Measurements from ENCODE around the gene FAM13B.

The FAM13B gene

DNA sequence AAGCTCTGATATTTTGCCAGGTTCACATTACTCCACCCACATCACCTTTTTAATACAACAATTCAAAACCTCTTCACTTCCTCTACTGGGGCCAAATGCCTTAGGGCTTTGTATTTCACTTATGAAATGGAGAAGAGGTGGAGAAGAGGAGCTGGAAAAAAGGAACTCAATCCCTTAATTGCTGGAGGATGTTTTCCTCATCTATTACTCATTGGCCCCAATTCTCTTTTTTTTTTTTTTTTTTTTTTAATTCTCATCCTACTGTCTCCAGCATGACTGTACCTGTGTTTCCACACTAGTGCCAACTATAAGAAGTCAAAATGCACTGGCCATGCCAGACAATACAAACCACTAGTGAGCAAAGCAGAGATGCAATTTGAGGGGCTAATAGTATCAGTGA lies 20.9 kb downstream of the FAM13B start:
- peaks cover 93% of the 10 kb centered on the region for H3K36me3 ChIP-seq (ENCODE audit: insufficient read depth, low read length)
- H3K9me2 ChIP-seq (replicated peaks; ENCODE audit: low read depth, low read length), result no peaks in the 10 kb centered on the region
- peaks cover 48% of the 10 kb centered on the region for H3K79me2 ChIP-seq (ENCODE audit: insufficient read depth, low read length)
- no peaks in the 10 kb centered on the region for H3K27me3 ChIP-seq (ENCODE audit: insufficient read depth, low read length, poor library complexity, severe bottlenecking)
- peaks cover 45% of the 10 kb centered on the region for H4K20me1 ChIP-seq (ENCODE audit: insufficient read depth, low read length, poor library complexity, severe bottlenecking)
- H3K9me3 ChIP-seq (ENCODE audit: insufficient read depth, low read depth, low read length), result no peaks in the 10 kb centered on the region
- no peak overlapping the region for H2AFZ ChIP-seq (ENCODE audit: low read length)
- no peak overlapping the region for H3K4me3 ChIP-seq (ENCODE audit: low read length, poor library complexity, severe bottlenecking)
- TF ChIP-seq EZH2phosphoT487 (IDR thresholded peaks at IDR 0.05; ENCODE audit: borderline replicate concordance) (no peak), CTCF (conservative IDR thresholded peaks at IDR 0.05; ENCODE audit: low read length) (no peak)
- no peaks in the 10 kb centered on the region for H3F3A ChIP-seq (ENCODE audit: low read depth)
- H3K4me2 ChIP-seq (ENCODE audit: low read depth, low read length, poor library complexity, severe bottlenecking), result no peak overlapping the region
- H3K4me1 ChIP-seq (ENCODE audit: insufficient read depth, low read length, poor library complexity, severe bottlenecking), result no peaks in the 10 kb centered on the region
- H3K9ac ChIP-seq (ENCODE audit: low read depth, low read length, poor library complexity, severe bottlenecking), result no peak overlapping the region

DNA sequence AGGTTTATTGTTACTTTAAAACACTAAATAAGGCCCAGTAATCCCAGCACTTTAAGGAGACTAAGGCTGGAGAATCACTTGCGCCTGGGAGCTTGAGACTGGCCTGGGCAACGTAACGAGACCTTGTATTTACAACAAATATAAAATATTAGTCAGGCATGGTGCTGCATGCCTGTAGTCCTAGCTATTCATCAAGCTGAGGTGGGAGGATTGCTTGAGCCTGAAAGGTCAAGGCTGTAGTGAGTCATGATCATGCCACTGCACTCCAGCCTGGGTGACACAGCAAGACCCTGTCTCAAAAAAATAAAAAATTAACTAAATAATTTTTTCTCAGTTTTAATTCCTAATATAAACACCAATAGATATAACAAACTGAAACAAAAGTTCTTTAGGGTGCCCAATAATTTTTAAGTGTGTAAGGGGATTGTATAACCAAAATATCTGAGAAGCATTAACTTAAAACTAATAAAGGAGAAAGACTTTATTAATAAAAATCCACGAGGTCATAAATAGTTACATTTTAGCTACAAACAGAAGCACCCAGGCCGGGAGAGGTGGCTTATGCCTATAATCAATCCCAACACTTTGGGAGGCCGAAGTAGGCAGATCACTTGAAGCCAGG lies 32.7 kb downstream of the FAM13B start:
- TF ChIP-seq CTCF (conservative IDR thresholded peaks at IDR 0.05; ENCODE audit: low read length) (no peak), EZH2phosphoT487 (IDR thresholded peaks at IDR 0.05; ENCODE audit: borderline replicate concordance) (no peak)
- Histone ChIP-seq H3F3A (ENCODE audit: low read depth) (no peaks in the 10 kb centered on the region), H4K20me1 (ENCODE audit: insufficient read depth, low read length, poor library complexity, severe bottlenecking) (peaks cover 25% of the 10 kb centered on the region), H3K4me1 (ENCODE audit: insufficient read depth, low read length, poor library complexity, severe bottlenecking) (peaks cover 20% of the 10 kb centered on the region), H2AFZ (ENCODE audit: low read length) (no peak overlapping the region), H3K9me2 (replicated peaks; ENCODE audit: low read depth, low read length) (no peaks in the 10 kb centered on the region), H3K9ac (ENCODE audit: low read depth, low read length, poor library complexity, severe bottlenecking) (no peak overlapping the region), H3K36me3 (ENCODE audit: insufficient read depth, low read length) (peaks cover 63% of the 10 kb centered on the region), H3K9me3 (ENCODE audit: insufficient read depth, low read depth, low read length) (peaks cover 7% of the 10 kb centered on the region; the same call in 1 of the 2 replicates), H3K79me2 (ENCODE audit: insufficient read depth, low read length) (peaks cover 60% of the 10 kb centered on the region), H3K27me3 (ENCODE audit: insufficient read depth, low read length, poor library complexity, severe bottlenecking) (no peaks in the 10 kb centered on the region), H3K4me2 (ENCODE audit: low read depth, low read length, poor library complexity, severe bottlenecking) (no peak overlapping the region), H3K4me3 (ENCODE audit: low read length, poor library complexity, severe bottlenecking) (no peak overlapping the region)

DNA sequence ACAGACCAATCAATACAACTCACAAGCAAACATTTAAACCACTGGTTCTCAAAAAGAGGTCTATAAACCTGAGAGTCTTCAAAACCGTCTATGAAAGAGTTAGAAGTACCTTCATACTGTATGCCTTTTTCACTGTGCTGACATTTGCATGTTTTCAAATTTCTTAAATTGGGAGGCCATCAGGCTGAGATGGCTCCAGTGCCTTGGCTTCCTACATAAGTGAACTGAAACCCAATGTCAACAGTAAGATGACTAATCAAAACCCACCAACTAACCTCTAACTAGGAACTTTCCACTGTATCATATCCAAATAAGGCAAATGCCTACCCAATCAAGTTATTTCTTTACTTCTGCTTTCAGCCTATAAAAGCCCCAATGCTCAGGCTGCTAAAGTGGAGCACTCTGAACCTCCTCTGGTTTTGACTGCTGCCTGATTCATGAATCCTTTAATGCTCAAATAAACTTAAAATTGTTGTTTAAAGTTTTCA lies 35.1 kb downstream of the FAM13B start:
- H3K4me1 ChIP-seq (ENCODE audit: insufficient read depth, low read length, poor library complexity, severe bottlenecking), result peaks cover 24% of the 10 kb centered on the region
- H3F3A ChIP-seq (ENCODE audit: low read depth), result no peaks in the 10 kb centered on the region
- H3K9me3 ChIP-seq (ENCODE audit: insufficient read depth, low read depth, low read length), result peaks cover 7% of the 10 kb centered on the region; the same call in 1 of the 2 replicates
- peaks cover 44% of the 10 kb centered on the region for H4K20me1 ChIP-seq (ENCODE audit: insufficient read depth, low read length, poor library complexity, severe bottlenecking)
- no peak overlapping the region for H2AFZ ChIP-seq (ENCODE audit: low read length)
- no peak overlapping the region for H3K4me3 ChIP-seq (ENCODE audit: low read length, poor library complexity, severe bottlenecking)
- H3K79me2 ChIP-seq (ENCODE audit: insufficient read depth, low read length), result peaks cover 69% of the 10 kb centered on the region
- peaks cover 46% of the 10 kb centered on the region for H3K36me3 ChIP-seq (ENCODE audit: insufficient read depth, low read length)
- H3K9me2 ChIP-seq (replicated peaks; ENCODE audit: low read depth, low read length), result no peaks in the 10 kb centered on the region
- no peak overlapping the region for H3K4me2 ChIP-seq (ENCODE audit: low read depth, low read length, poor library complexity, severe bottlenecking)
- no peak overlapping the region for H3K9ac ChIP-seq (ENCODE audit: low read depth, low read length, poor library complexity, severe bottlenecking)
- TF ChIP-seq CTCF (conservative IDR thresholded peaks at IDR 0.05; ENCODE audit: low read length) (no peak), EZH2phosphoT487 (IDR thresholded peaks at IDR 0.05; ENCODE audit: borderline replicate concordance) (no peak)
- no peaks in the 10 kb centered on the region for H3K27me3 ChIP-seq (ENCODE audit: insufficient read depth, low read length, poor library complexity, severe bottlenecking)

Measured in Loucy (cell line).